HepG2 (cell line): Measurements from ENCODE around the gene CNTN4. TPM values are rescaled to one million over a fixed set of nuclear protein-coding genes. Genes with fewer than 3 reads are reported as not detected.

Experiments used
- ATAC-seq: fragments of 200-7000 bp; cut with Tn5 transposase; 3 replicates; pipeline ENCODE4 v1.9.1; 2020; ENCODE audit warnings: mild to moderate bottlenecking, moderate library complexity
- BruUV-seq: library from RNA; stranded (reverse); fragments of 400-500 nt; replicated peaks from 2 replicates; lab custom pipeline; 2021; lab: Mats Ljungman, UMichigan
- CTCF ChIA-PET: fragments of 300-600 bp; formaldehyde crosslinking; extraction: SDS; loops from one replicate; lab custom pipeline; 2021; ENCODE audit warnings: low total read pairs, inconsistent platforms, low intra/inter-chr PET ratio; lab: Yijun Ruan, JAX
- POLR2A ChIA-PET: fragments of 350-600 bp; sonication (Branson Sonifier 250); formaldehyde crosslinking; loops from one replicate; lab custom pipeline; 2020; ENCODE audit warnings: antibody characterized with exemption, inconsistent platforms; lab: Yijun Ruan, JAX
- DNase-seq: peaks from one replicate; pipeline ENCODE4 v3.0.0-alpha.2; 2015; ENCODE audit warnings: low spot score
- FAIRE-seq: peaks from 3 replicates; lab custom pipeline; 2011; peaks lifted over from hg19 to GRCh38; lab: Jason Lieb, UNC
- H2AFZ ChIP-seq: one replicate; pipeline ENCODE4 v1.6.1; 2011; ENCODE audit warnings: low read length, inconsistent platforms
- H3K27ac ChIP-seq: fragments of 300-600 bp; 3 replicates; pipeline ENCODE4 v1.8.0; 2011; ENCODE audit warnings: mixed run types, mild to moderate bottlenecking, mixed read lengths, low read length, inconsistent platforms; ENCODE audit not compliant: insufficient read depth; ENCODE audit errors: extremely low read length
- H3K27me3 ChIP-seq, 2 experiments: fragments of 200-600 bp in 1 of 2; 2 replicates in 1 of 2; 3 replicates in 1 of 2; pipeline versions ENCODE4 v1.6.0 to v1.8.0; 2011; ENCODE audit warnings: low read length in 2 of 2, mild to moderate bottlenecking in 2 of 2, moderate library complexity in 2 of 2, inconsistent platforms in 1 of 2; ENCODE audit not compliant: insufficient read depth in 2 of 2, control insufficient read depth in 1 of 2
- H3K36me3 ChIP-seq, 2 experiments: fragments of 200-600 bp in 1 of 2; replicated peaks in 1 of 2; 2 replicates in 1 of 2; 3 replicates in 1 of 2; pipeline versions ENCODE4 v1.5.1 to v1.8.0; 2011; ENCODE audit warnings: low read length in 2 of 2, inconsistent platforms in 1 of 2; ENCODE audit not compliant: insufficient read depth in 2 of 2, control insufficient read depth in 1 of 2
- H3K4me1 ChIP-seq: 2 replicates; pipeline ENCODE4 v1.5.1; 2012; ENCODE audit warnings: low read length, inconsistent platforms; ENCODE audit not compliant: insufficient read depth
- H3K4me2 ChIP-seq: 2 replicates; pipeline ENCODE4 v1.6.0; 2011; ENCODE audit warnings: low read depth, low read length, inconsistent platforms
- H3K4me3 ChIP-seq, 3 experiments: fragments of 200-600 bp in 1 of 3; sonication (generic), shearing (Covaris generic) in 1 of 3; replicated peaks in 1 of 3; 2 replicates each; pipeline ENCODE4 v1.5.1; 2011 to 2016; ENCODE audit warnings: low read length in 3 of 3, inconsistent platforms in 2 of 3, low read depth in 2 of 3, mild to moderate bottlenecking in 2 of 3, control low read depth in 1 of 3, mixed read lengths in 1 of 3; ENCODE audit not compliant: insufficient read depth in 1 of 3
- H3K79me2 ChIP-seq: one replicate; pipeline ENCODE4 v1.6.1; 2011; ENCODE audit warnings: low read length, inconsistent platforms; ENCODE audit not compliant: insufficient read depth
- H3K9ac ChIP-seq: 2 replicates; pipeline ENCODE4 v1.6.0; 2011; ENCODE audit warnings: mild to moderate bottlenecking, low read depth, low read length, inconsistent platforms; ENCODE audit not compliant: insufficient read depth
- H3K9me3 ChIP-seq: 2 replicates; pipeline ENCODE4 v1.5.1; 2012; ENCODE audit warnings: mild to moderate bottlenecking, low read length
- H4K20me1 ChIP-seq: 2 replicates; pipeline ENCODE4 v1.6.0; 2011; ENCODE audit warnings: inconsistent platforms, mild to moderate bottlenecking, low read length, moderate library complexity; ENCODE audit not compliant: insufficient read depth
- ATF7 ChIP-seq, 2 experiments: fragments of 450-650 bp in 1 of 2; sonication (generic) in 1 of 2; formaldehyde crosslinking in 1 of 2; IDR thresholded peaks; 2 replicates each; pipeline versions ENCODE4 v1.4.0 to v1.6.1; 2016 to 2020; ENCODE audit warnings: antibody characterized with exemption in 1 of 2, mild to moderate bottlenecking in 1 of 2, missing genetic modification reagents in 1 of 2
- BCL6 ChIP-seq: IDR thresholded peaks from 2 replicates; pipeline ENCODE4 v1.6.1; 2016; ENCODE audit warnings: missing genetic modification reagents, missing compliant biosample characterization
- CREB1 ChIP-seq, 2 experiments: fragments of 450-650 bp in 1 of 2; IDR thresholded peaks; 2 replicates each; pipeline ENCODE4 v1.6.1; 2016 to 2017; ENCODE audit warnings: control low read depth in 1 of 2, mild to moderate bottlenecking in 1 of 2, missing compliant biosample characterization in 1 of 2, missing genetic modification characterization in 1 of 2
- MNT ChIP-seq: fragments of 450-650 bp; IDR thresholded peaks from 2 replicates; pipeline ENCODE4 v1.6.1; 2016
- NFKBIZ ChIP-seq: IDR thresholded peaks from 2 replicates; pipeline ENCODE4 v1.6.1; 2018; ENCODE audit warnings: missing genetic modification reagents, missing compliant biosample characterization
- PAXIP1 ChIP-seq: sonication (generic); formaldehyde crosslinking; conservative IDR thresholded peaks from 2 replicates; pipeline ENCODE4 v1.4.0; 2020; ENCODE audit warnings: mild to moderate bottlenecking, missing genetic modification reagents, moderate library complexity
- RXRA ChIP-seq: sonication (generic); formaldehyde crosslinking; IDR thresholded peaks from 2 replicates; pipeline ENCODE4 v1.5.1; 2020; ENCODE audit warnings: missing genetic modification reagents
- ZNF274 ChIP-seq: sonication (generic); formaldehyde crosslinking; IDR thresholded peaks from 2 replicates; pipeline ENCODE4 v1.5.1; 2020; ENCODE audit warnings: mild to moderate bottlenecking, missing genetic modification reagents
- ZNF563 ChIP-seq: sonication (generic); formaldehyde crosslinking; IDR thresholded peaks from 2 replicates; pipeline ENCODE4 v1.8.0; 2022; ENCODE audit warnings: mild to moderate bottlenecking, moderate library complexity, missing genetic modification reagents
- ZNF746 ChIP-seq: sonication (generic); formaldehyde crosslinking; IDR thresholded peaks from 2 replicates; pipeline ENCODE4 v1.8.0; 2022; ENCODE audit warnings: mild to moderate bottlenecking, missing genetic modification reagents
- WGBS: methylation state at CpG from one replicate; pipeline ENCODE4 v1.1.6; 2017; ENCODE audit warnings: low lambda C conversion rate; 5-methylcytosine and 5-hydroxymethylcytosine counted together
- in situ Hi-C: cut with HindIII; loops from 2 replicates; pipeline ENCODE4 v1.10.0; 2017; ENCODE audit warnings: low pct_unique_long_range_greater_than_20kb; ENCODE audit not compliant: extremely low pct_ligation_motif_present
- intact Hi-C: fragments of 100-400 bp; cut with micrococcal nuclease; formaldehyde crosslinking; loops from one replicate; pipeline ENCODE4 v1.10.0; 2022; ENCODE audit not compliant: unreplicated experiment
- polyA plus RNA-seq, 8 experiments: library from polyadenylated mRNA; depleted of rRNA in 3 of 8; stranded (reverse) in 7 of 8; unstranded in 1 of 8; fragments of >200 nt; fragmentation: Illumina TruSeq in 4 of 8; extraction: Trizol in 4 of 8; gene quantifications; 2 replicates each; pipeline versions ENCODE4 v1.2.1 to v1.2.3, GENCODE V29; 2011 to 2016; ENCODE audit warnings: low read depth in 4 of 8, missing spikeins in 1 of 8, mixed read lengths in 1 of 8; ENCODE audit not compliant: insufficient read depth in 1 of 8
- total RNA-seq, 5 experiments: library from RNA; depleted of rRNA; stranded (reverse); fragments of >200 nt; fragmentation: Illumina TruSeq; extraction: Trizol; gene quantifications; 2 replicates each; pipeline ENCODE4 v1.2.3, GENCODE V29; 2016; ENCODE audit warnings: low read depth in 1 of 5

The CNTN4 gene
- total and polyA plus RNA-seq, 2 of the 13 experiments (the other 11 are each of a cell fraction or from before 2014, with no cell fraction given): 0.01 to 0.13 TPM

- ChIA-PET POLR2A (no interaction called here), CTCF (no interaction called here)
- no peak overlapping the region for H3K27ac ChIP-seq
- H3K4me1 ChIP-seq: no peaks in the 10 kb centered on the region
- no peaks in the 10 kb centered on the region for H4K20me1 ChIP-seq
- H3K9ac ChIP-seq: no peak overlapping the region
- H3K4me2 ChIP-seq: no peak overlapping the region
- intact Hi-C loops (loop anchor here (10.0 kb wide), 1 partner anchor 165 kb away; no protein-coding TSS in a partner anchor), in situ Hi-C loops (no loop called here)
- no peaks in the 10 kb centered on the region for H3K36me3 ChIP-seq
- 2% methylated on average over 4 of the region's 5 CpGs for WGBS
- no peaks in the 10 kb centered on the region for H3K27me3 ChIP-seq
- FAIRE-seq (no peak), ATAC-seq (no peak), DNase-seq (no peak)
- no peaks in the 10 kb centered on the region for H3K79me2 ChIP-seq
- no peaks in the 10 kb centered on the region for H3K9me3 ChIP-seq
- BruUV-seq: no TSS peak
- TF ChIP-seq ZNF274 (CRISPR knock-in tag) (no peak), MNT (peak; percentile 73)
- no peak overlapping the region for H3K4me3 ChIP-seq
- no peak overlapping the region for H2AFZ ChIP-seq
These were observed 830.9 kb downstream of the CNTN4 start for GRCh38 chr3:2929574-2929973.

GRCh38 chr3:2931265-2931664 is 832.6 kb downstream of the CNTN4 start:
- in situ Hi-C loops: no loop called here
- Histone ChIP-seq H3K27ac (no peak overlapping the region), H3K79me2 (no peaks in the 10 kb centered on the region), H3K4me2 (no peak overlapping the region), H3K4me1 (no peaks in the 10 kb centered on the region), H4K20me1 (no peaks in the 10 kb centered on the region), H3K36me3 (no peaks in the 10 kb centered on the region), H2AFZ (no peak overlapping the region), H3K4me3 (no peak overlapping the region), H3K27me3 (no peaks in the 10 kb centered on the region), H3K9me3 (no peaks in the 10 kb centered on the region), H3K9ac (no peak overlapping the region)
- ChIA-PET CTCF (no interaction called here), POLR2A (no interaction called here)
- no peak for DNase-seq
- FAIRE-seq: no peak
- TF ChIP-seq ATF7 (IDR thresholded peaks at IDR 0.05): peak; percentile 98
- TF ChIP-seq ATF7 (CRISPR knock-in tag; IDR thresholded peaks at IDR 0.05): no peak
- no peak for TF ChIP-seq ZNF563 (CRISPR knock-in tag)
- no peak for TF ChIP-seq PAXIP1 (CRISPR knock-in tag)
- TF ChIP-seq ZNF746: no peak
- TF ChIP-seq RXRA (CRISPR knock-in tag): no peak
- no peak for TF ChIP-seq NFKBIZ (CRISPR knock-in tag)
- peak; percentile 93 for TF ChIP-seq CREB1 (IDR thresholded peaks at IDR 0.05)
- no peak for TF ChIP-seq CREB1 (CRISPR knock-in tag; IDR thresholded peaks at IDR 0.05)
- no peak for TF ChIP-seq BCL6 (CRISPR knock-in tag)
- intact Hi-C loops: no loop called here
- ATAC-seq: no peak
- BruUV-seq: no TSS peak
- WGBS: 4% methylated on average over 4 of the region's 4 CpGs
